Hepatocyte (in vitro differentiated cells): ENCODE data around the gene SDR42E1.

ENCODE experiments used
- CTCF ChIP-seq: fragments of 200-600 bp; sonication (generic); IDR thresholded peaks from 2 replicates; pipeline ENCODE4 v1.5.1; 2016; ENCODE audit warnings: antibody characterized with exemption, mild to moderate bottlenecking; ENCODE audit not compliant: poor library complexity
- EZH2 ChIP-seq: fragments of 200-600 bp; sonication (generic); IDR thresholded peaks from 2 replicates; pipeline ENCODE4 v1.6.1; 2016; ENCODE audit warnings: antibody characterized with exemption, mild to moderate bottlenecking, borderline replicate concordance
- EZH2phosphoT487 ChIP-seq: fragments of 200-600 bp; sonication (generic); IDR thresholded peaks from one replicate; pipeline ENCODE4 v1.6.1; 2018; ENCODE audit warnings: antibody characterized with exemption, mild to moderate bottlenecking, low read depth, moderate library complexity; ENCODE audit not compliant: unreplicated experiment, severe bottlenecking

GRCh38 chr16:82049484-82049883 lies 38.2 kb upstream of the SDR42E1 start:
- TF ChIP-seq CTCF: no peak
- TF ChIP-seq EZH2: no peak
- no peak for TF ChIP-seq EZH2phosphoT487
